Panc1 (cell line): ENCODE results near the gene C20orf141. TPM values are rescaled to one million over a fixed set of nuclear protein-coding genes. Genes with fewer than 3 reads are reported as not detected.

ENCODE experiments used
- ATAC-seq: fragments of 200-7000 bp; cut with Tn5 transposase; 2 replicates; pipeline ENCODE4 v1.9.1; 2020; ENCODE audit warnings: mild to moderate bottlenecking, moderate library complexity
- BruUV-seq: library from RNA; stranded (reverse); fragments of 400-500 nt; replicated peaks from 2 replicates; lab custom pipeline; 2021; lab: Mats Ljungman, UMichigan
- CTCF ChIA-PET: fragments of 300-600 bp; sonication (Branson Sonifier 250); formaldehyde crosslinking; loops from one replicate; lab custom pipeline; 2022; ENCODE audit warnings: antibody characterized with exemption; lab: Charles Lee
- POLR2A ChIA-PET: fragments of 300-600 bp; sonication (Branson Sonifier 250); formaldehyde crosslinking; loops from one replicate; lab custom pipeline; 2022; ENCODE audit warnings: antibody characterized with exemption; lab: Charles Lee
- DNase-seq: peaks from one replicate; pipeline ENCODE4 v3.0.0-alpha.2; 2010; ENCODE audit warnings: low read depth, low spot score
- H3K27ac ChIP-seq: 2 replicates; pipeline ENCODE4 v1.5.1; 2011; ENCODE audit warnings: mild to moderate bottlenecking, low read length, inconsistent platforms
- H3K27me3 ChIP-seq: fragments of 200-500 bp; sonication (Bioruptor generic); 2 replicates; pipeline ENCODE4 v1.6.0; 2014; ENCODE audit warnings: low read length, inconsistent platforms; ENCODE audit not compliant: control insufficient read depth, insufficient read depth
- H3K36me3 ChIP-seq: fragments of 200-500 bp; sonication (Bioruptor generic); 2 replicates; pipeline ENCODE4 v1.5.1; 2014; ENCODE audit warnings: inconsistent platforms, mild to moderate bottlenecking, low read length, moderate library complexity; ENCODE audit not compliant: control insufficient read depth, insufficient read depth
- H3K4me1 ChIP-seq: 2 replicates; pipeline ENCODE4 v1.5.1; 2011; ENCODE audit warnings: inconsistent platforms, mild to moderate bottlenecking, low read length, moderate library complexity; ENCODE audit not compliant: control insufficient read depth, insufficient read depth
- H3K4me3 ChIP-seq, 2 experiments: 2 replicates each; pipeline ENCODE4 v1.5.1; 2011 to 2012; ENCODE audit warnings: low read depth in 2 of 2, low read length in 2 of 2, mild to moderate bottlenecking in 2 of 2, inconsistent platforms in 1 of 2, moderate library complexity in 1 of 2
- H3K9me3 ChIP-seq: fragments of 200-500 bp; sonication (Bioruptor generic); 2 replicates; pipeline ENCODE4 v1.5.1; 2014; ENCODE audit warnings: low read depth, mild to moderate bottlenecking, inconsistent platforms, low read length, moderate library complexity; ENCODE audit not compliant: control insufficient read depth, insufficient read depth
- CTCF ChIP-seq: fragments of 450-650 bp; IDR thresholded peaks from 2 replicates; pipeline ENCODE4 v1.5.1; 2017; ENCODE audit warnings: mild to moderate bottlenecking
- POLR2AphosphoS5 ChIP-seq: IDR thresholded peaks from 2 replicates; pipeline ENCODE4 v1.6.1; 2012; ENCODE audit warnings: mild to moderate bottlenecking, low read depth, low read length, moderate library complexity
- REST ChIP-seq, 2 experiments: IDR thresholded peaks; 2 replicates each; pipeline ENCODE4 v1.6.1; 2011 to 2012; ENCODE audit warnings: low read depth in 2 of 2, control low read depth in 1 of 2, low read length in 1 of 2, mild to moderate bottlenecking in 1 of 2, moderate library complexity in 1 of 2; ENCODE audit not compliant: insufficient read depth in 1 of 2
- SIN3A ChIP-seq: IDR thresholded peaks from 2 replicates; pipeline ENCODE4 v1.6.1; 2012; ENCODE audit warnings: low read depth, mild to moderate bottlenecking, low read length, moderate library complexity, borderline replicate concordance; ENCODE audit not compliant: insufficient read depth
- TCF7L2 ChIP-seq: IDR thresholded peaks from 2 replicates; pipeline ENCODE4 v1.6.1; 2011; ENCODE audit warnings: mild to moderate bottlenecking, low read depth, low read length, inconsistent platforms
- in situ Hi-C: cut with HindIII; loops from 2 replicates; pipeline ENCODE4 v1.10.0; 2016; ENCODE audit warnings: low sequenced_read_pairs, low pct_unique_long_range_greater_than_20kb
- intact Hi-C: fragments of 100-400 bp; cut with micrococcal nuclease; formaldehyde crosslinking; loops from one replicate; pipeline ENCODE4 v1.10.0; 2022; ENCODE audit not compliant: unreplicated experiment
- total RNA-seq: library from RNA; stranded (reverse); gene quantifications from one replicate; pipeline ENCODE4 v1.2.1, GENCODE V29; 2021; ENCODE audit not compliant: unreplicated experiment

C20orf141 gene
- total RNA-seq, 1 experiment from 2014 or later = not detected

- in situ Hi-C loops (no loop called here), intact Hi-C loops (no loop called here)
- CTCF ChIA-PET = no interaction called here
- H3K27me3 ChIP-seq = no peaks in the 10 kb centered on the region
- peaks cover 6% of the 10 kb centered on the region; the same call in 1 of the 2 replicates for H3K9me3 ChIP-seq
- H3K4me1 ChIP-seq = no peaks in the 10 kb centered on the region; the same call in 1 of the 2 replicates
- TF ChIP-seq POLR2AphosphoS5 (no peak), CTCF (no peak), REST (IDR thresholded peaks at IDR 0.05; ENCODE audit: insufficient read depth in 1 of 2, low read depth in 2 of 2, low read length in 1 of 2) (no peak), TCF7L2 (no peak), SIN3A (no peak)
- no peak overlapping the region for H3K4me3 ChIP-seq
- no peak overlapping the region for H3K27ac ChIP-seq
- POLR2A ChIA-PET = no interaction called here
- DNase-seq (no peak), ATAC-seq (no peak)
- BruUV-seq = no TSS peak
- no peaks in the 10 kb centered on the region for H3K36me3 ChIP-seq
These were observed 711 bp upstream of the C20orf141 start for GRCh38 chr20:2814076-2814475.

GRCh38 chr20:2815242-2815900 lies 584 bp downstream of the C20orf141 start:
- Histone ChIP-seq H3K36me3 (no peaks in the 10 kb centered on the region), H3K9me3 (peaks cover 6% of the 10 kb centered on the region; the same call in 1 of the 2 replicates), H3K27ac (no peak overlapping the region), H3K4me1 (no peaks in the 10 kb centered on the region; the same call in 1 of the 2 replicates), H3K4me3 (no peak overlapping the region), H3K27me3 (no peaks in the 10 kb centered on the region)
- no peak for DNase-seq
- 0 out of 2 replicates have a peak, but pooled peaks have one; percentile 31 for ATAC-seq
- no peak for TF ChIP-seq REST (IDR thresholded peaks at IDR 0.05; ENCODE audit: insufficient read depth in 1 of 2, low read depth in 2 of 2, low read length in 1 of 2)
- no peak for TF ChIP-seq SIN3A
- no peak for TF ChIP-seq POLR2AphosphoS5
- no peak for TF ChIP-seq CTCF
- no peak for TF ChIP-seq TCF7L2
- in situ Hi-C loops = no loop called here
- CTCF ChIA-PET = no interaction called here
- intact Hi-C loops = no loop called here
- no TSS peak for BruUV-seq
- POLR2A ChIA-PET = no interaction called here
